ENCODE measurements around the gene EFNB1.

GRCh38 chrX:68870357-68870756, 41.5 kb downstream of the EFNB1 start:
- TF ChIP-seq, protein P1, sequence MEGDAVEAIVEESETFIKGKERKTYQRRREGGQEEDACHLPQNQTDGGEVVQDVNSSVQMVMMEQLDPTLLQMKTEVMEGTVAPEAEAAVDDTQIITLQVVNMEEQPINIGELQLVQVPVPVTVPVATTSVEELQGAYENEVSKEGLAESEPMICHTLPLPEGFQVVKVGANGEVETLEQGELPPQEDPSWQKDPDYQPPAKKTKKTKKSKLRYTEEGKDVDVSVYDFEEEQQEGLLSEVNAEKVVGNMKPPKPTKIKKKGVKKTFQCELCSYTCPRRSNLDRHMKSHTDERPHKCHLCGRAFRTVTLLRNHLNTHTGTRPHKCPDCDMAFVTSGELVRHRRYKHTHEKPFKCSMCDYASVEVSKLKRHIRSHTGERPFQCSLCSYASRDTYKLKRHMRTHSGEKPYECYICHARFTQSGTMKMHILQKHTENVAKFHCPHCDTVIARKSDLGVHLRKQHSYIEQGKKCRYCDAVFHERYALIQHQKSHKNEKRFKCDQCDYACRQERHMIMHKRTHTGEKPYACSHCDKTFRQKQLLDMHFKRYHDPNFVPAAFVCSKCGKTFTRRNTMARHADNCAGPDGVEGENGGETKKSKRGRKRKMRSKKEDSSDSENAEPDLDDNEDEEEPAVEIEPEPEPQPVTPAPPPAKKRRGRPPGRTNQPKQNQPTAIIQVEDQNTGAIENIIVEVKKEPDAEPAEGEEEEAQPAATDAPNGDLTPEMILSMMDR (IDR thresholded peaks at IDR 0.05): no peak
- no peak for TF ChIP-seq EZH2 (IDR thresholded peaks at IDR 0.05; ENCODE audit: borderline replicate concordance, insufficient read depth, low read depth, low read length, poor library complexity, severe bottlenecking)
